Superior temporal gyrus (tissue), 1 donor: ENCODE results near the gene MED25.

Source experiments
- DNase-seq: peaks from one replicate; pipeline ENCODE4 v3.0.0-alpha.2; 2016; ENCODE audit errors: extremely low spot score

Gene MED25

DNA sequence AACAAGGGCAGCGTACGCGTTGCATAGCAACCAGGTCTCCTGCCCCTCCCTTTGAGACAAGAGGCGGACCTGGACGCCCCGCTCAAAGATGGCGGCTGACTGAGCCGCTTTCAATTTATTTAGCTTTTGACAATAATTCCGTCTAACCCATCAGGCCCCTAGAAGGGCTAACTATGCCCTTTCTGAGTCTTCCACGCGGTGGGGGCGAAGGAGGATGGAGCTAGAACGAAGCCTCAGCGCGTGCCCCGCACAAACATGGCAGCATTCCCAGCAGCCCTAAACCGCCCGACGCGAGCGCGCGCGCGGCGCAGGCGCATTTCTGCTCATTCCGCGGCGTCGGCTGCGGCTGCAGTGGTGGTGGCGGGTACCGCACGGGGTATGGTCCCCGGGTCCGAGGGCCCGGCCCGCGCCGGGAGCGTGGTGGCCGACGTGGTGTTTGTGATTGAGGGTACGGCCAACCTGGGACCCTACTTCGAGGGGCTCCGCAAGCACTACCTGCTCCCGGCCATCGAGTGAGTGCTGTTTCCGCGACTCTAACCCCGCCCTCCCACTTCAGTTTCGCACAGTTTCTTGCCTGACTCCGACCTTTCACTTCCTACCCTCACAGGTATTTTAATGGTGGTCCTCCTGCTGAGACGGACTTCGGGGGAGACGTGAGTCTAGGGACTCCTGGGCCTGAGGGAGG is at the start of gene MED25:
MED25 (plus strand) TSS at position 326 of the 685 bp plus-strand sequence; CDS start at position 379, 53 bp downstream.
- peak; percentile 92 for DNase-seq

DNA sequence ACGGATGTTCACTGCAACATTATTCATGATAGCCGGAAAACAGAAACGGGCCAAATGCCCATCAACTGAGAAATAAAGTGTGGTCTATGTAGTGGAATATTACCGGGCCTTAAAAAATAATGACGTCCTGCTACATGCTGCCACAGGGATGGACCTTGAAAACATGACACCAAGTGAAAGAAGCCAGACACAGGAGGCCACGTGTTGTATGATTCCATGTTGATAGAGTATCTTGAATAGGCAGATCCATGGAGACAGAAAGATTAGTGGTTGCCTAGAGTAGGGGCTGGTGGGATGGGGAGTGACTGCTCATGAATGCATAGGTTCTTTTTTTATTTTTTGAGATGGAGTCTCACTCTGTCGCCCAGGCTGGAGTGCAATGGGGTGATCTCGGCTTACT is 47.6 kb upstream of the MED25 start:
- DNase-seq, result no peak

DNA sequence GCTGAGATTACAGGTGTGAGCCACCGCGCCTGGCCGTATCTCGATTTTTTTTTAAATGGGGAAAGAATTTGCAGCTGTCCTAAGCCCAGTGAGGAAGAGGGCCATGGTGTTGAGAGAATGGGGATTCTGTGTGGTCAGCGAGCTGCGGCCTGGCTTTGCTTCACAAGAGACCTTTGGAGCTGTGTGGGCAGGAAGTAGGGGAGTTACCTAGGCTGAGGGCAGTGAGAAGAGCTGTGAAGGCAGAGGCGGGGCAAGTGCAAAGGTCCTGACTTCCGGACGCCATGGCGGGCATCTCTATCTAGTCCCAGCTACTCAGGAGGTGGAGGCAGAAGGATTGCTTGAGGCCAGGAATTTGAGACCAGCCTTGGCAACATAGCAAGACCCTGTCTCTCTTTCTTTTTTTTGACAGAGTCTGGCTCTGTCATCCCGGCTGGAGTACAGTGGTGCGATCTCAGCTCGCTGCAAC is 46.4 kb upstream of the MED25 start:
- DNase-seq, result no peak

- no peak for DNase-seq
Observed at GRCh38 chr19:49772850-49773432, 45.1 kb upstream of the MED25 start.

DNA sequence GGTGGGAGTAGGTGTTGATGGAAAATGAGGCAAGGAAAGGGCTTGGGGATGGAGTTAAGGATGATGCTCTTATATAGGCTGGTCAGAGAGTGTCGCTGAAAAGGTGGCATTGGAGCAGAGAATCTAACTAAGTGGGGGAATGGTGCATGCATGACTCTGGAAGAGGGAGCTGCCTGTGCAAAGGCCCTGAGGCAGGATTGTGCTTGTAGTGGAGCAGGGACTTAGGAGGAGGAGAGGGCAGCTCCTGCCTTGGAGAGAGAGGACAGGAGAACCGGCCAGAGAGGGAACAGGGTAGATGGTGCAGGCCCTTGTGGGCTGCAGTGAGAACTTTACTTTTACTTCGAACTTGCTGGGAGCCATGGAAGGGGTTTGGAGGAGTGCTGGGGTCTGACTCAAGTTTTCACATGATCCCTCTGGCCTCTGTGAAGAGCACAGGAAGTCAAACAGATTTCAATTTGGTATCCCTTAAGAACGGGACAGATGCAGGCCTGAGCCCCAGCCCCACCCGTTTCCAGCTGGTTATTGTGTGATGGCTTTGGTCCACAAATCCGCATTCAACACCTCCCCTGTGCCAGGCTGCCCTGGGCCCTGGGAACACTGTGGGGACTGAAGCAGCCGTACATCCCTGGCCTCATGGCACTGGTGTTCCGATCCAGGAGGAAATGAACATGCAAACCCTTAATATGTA is 44.3 kb upstream of the MED25 start:
- no peak for DNase-seq

DNA sequence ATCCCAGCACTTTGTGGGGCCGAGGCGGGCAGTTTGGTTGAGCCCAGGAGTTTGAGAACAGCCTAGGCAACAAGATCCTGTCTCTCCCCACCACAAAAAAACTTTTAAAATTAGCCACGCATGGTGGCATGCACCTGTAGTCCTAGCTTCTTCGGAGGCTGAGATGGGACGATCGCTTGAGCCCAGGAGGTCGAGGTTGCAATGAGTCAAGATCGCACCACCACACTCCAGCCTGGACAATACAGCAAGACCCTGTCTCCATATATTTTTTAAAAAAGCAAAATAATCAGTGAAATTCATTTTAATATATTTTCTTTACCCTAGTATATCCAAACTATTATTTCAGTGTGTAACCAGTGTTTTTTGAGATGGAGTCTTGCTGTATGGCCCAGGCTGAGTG is 43.1 kb upstream of the MED25 start:
- no peak for DNase-seq

DNA sequence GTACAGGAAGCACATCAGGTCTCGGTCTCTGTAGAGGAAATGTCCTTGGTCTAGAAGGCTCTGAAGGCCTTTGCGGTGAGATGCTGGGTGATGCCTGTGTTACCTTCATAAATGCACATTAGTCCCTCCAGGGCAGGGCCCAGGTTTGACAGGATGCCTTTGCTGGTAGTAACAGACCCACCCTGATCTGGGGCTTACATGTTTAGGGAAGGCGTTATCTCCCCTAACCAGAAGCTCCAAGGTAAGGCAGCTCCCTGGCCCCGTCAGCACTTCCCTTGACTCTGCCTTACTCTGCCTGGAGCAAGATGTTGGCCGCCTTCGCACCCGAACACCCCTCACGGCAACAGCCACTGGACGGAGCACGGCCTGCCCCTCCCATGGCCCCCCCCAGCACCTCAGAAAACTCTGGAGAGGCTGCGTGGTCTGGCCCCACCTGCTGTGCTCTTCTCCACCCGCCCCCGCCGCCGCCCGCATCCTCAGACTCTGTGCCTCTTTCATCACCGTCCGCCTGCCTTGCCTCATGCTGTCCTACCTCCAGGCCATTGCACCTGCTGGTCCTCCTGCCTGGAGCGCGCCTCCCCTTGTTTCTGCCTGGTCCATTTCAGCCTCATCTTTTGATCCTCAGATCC is 42.2 kb upstream of the MED25 start:
- DNase-seq, result no peak

DNA sequence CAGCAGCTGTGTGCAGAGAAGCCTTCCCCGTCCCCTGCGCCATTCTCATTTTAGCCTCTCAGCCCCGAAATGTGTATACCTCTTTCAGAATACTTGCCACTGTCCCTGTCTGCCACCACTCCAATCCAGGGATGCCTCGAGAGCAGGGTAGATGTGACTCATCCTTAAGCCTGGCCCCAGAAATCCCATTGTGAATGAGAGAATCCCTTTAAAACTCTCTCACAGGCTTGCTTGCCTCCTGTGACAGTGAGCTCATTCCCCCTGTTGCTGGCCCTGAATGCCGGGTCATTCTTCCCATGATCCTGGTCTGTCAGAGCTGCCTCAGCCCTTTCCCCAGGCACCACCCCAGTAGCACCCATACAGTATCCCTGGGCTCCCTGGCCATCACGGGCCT is 41.7 kb upstream of the MED25 start:
- DNase-seq, result no peak

DNA sequence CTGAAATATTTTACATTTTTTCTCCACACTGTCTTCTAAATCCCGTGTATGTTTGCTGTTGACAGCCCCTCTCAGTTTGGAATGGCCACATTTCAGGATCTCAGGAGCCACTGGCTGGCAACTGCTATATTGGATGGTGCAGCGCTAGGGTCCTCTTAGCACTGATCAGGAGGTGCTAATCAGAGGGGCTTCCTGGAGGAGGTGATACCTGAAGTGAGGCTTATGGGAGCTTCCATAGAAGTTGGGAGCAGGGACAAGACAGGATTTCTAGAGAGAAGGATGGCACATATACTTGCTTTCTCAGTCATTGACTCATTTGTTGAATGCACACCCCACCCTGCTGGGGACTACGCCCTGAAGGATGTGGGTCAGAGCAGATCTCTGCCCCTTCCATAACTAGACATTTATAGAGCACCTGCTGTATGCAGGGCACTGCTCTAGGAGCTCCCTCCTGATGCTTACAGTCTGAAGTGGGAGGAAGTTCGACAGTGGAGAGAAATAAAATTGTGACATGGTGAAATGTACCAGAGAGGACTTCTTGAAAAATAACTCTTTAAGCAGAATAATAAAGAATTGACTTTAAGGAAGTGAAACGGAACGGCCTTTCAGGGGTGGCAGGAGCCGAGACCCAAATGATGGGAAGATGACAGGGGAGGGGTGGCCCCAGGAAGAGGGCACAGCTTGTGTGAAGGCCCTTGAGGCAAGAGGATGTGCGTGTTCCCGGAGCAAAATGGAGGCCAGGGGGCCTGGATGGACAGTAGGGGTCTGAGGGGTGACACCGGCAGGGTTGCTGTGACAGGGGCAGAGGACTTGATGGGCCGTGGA is 38.1 kb upstream of the MED25 start:
- DNase-seq, result no peak

DNA sequence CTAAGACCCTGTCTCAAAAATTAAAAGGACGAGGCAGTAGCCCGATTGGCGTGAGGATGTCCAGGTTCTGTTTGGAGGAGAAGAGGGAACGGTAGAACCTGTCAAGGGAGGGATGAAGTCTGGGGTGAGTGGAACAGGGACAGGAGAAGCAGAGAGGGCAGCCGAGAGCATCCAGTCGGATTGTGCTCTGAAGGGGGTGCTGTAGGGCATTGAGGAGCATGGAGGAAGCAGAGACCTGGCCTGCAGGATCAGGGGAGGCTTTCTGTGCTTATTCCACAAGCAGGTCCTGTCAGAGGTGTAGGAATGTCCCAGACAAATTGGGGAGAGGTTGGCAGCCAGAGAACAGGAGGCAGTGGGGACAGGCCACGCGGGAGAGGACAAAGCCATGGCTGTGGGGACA is 37.2 kb upstream of the MED25 start:
- DNase-seq, result no peak

DNA sequence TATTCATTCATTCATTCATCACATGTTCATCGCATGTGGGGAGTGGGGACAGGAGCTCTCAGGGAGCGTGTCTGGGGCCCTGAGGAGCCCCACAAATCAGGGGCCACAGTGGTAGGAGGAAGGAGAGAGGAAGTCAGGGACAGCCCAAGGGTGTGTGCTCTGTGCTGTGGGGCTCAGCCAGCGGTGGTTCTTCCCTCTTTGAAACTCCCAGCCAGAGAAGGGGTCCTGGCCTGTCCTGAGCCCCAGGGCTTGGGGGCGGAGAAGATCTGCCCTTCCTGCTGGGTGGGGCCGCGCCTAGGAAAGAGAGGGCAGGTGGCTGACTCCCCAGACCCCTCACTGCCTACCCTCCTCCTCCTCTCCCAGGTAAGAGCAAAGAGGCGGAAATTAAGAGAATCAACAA is 36.7 kb upstream of the MED25 start:
- no peak for DNase-seq

GRCh38 chr19:49782515-49782914 is 35.6 kb upstream of the MED25 start:
- no peak for DNase-seq

DNA sequence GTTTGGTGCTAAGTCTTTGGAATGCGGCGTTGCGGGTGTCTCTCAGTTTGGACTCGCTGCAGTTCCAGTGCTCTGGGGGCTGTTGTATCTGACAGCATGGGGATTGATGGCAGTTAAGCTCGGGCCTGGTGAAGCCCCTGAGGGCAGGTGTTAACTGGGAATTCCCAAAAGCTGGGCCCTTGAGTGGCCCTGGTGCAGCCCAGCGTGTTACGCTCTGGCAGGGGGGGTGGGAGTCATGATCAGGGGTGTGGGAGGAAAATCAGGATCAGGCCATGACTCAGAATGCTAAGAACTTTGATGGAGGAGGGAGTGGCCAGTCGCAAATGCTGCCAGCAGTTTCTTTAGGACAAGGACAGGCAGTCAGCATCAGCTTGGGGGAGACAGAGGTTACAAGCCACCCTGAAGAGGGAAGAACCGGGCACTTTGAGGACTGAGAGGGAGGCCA is 31.7 kb upstream of the MED25 start:
- no peak for DNase-seq

DNA sequence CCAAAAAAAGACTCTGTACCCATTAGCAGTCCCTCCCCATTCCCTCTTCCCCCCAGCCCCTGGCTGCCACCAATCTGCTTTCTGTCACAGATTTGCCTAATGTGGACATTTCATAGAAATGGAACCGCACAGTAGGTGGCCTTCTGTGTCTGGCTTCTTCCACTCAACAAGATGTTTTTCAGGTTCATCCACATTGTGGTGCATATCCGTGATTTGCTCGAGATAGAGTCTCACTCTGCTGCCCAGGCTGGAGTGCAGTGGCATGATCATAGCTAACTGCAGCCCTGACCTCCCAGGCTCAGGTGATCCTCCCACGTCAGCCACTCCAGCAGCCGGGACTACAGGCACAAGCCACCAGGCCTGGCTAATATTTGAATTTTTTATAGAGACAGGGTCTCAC is 30.3 kb upstream of the MED25 start:
- no peak for DNase-seq

DNA sequence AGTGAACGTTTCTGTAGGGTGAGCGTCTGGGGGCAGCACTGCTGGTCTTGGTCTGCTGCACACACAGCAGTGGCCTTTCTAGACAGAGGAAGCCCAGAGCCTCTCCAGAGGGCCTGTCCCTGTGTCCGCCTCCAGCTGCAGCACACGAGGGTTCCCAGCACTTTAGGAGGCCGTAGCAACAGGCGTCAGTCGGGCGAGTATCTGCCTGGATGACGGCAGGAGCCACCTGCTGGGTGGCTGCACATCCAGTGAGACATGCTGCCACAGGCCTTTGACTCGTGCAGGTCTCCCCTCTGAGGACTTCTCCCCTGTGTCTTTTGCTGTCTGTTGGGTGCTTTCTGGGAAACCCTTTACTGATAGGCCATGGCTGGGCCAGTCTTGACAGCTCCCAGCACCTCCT is 29.2 kb upstream of the MED25 start:
- DNase-seq, result no peak

DNA sequence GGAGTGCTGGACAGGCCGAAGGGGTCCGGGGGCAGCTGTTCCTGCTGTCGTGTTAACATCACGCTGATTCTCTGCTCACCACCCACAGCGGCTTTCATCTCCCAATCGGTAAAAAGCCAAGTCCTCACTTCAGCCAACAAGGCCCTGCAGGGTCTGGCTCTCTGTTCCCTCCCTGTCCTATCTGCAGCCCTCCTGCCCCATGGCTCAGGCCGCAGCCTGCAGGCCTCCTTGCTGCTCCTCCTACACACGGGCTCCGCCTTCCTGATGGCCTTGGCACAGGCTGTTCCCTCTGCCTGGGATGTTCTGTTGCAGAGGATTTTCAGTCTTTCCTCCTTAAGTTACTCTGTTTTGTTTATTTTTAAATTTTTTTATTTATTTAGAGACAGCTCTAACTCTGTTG is 27.2 kb upstream of the MED25 start:
- DNase-seq, result no peak

- no peak for DNase-seq
Observed at GRCh38 chr19:49791776-49792445, 26.2 kb upstream of the MED25 start.

DNA sequence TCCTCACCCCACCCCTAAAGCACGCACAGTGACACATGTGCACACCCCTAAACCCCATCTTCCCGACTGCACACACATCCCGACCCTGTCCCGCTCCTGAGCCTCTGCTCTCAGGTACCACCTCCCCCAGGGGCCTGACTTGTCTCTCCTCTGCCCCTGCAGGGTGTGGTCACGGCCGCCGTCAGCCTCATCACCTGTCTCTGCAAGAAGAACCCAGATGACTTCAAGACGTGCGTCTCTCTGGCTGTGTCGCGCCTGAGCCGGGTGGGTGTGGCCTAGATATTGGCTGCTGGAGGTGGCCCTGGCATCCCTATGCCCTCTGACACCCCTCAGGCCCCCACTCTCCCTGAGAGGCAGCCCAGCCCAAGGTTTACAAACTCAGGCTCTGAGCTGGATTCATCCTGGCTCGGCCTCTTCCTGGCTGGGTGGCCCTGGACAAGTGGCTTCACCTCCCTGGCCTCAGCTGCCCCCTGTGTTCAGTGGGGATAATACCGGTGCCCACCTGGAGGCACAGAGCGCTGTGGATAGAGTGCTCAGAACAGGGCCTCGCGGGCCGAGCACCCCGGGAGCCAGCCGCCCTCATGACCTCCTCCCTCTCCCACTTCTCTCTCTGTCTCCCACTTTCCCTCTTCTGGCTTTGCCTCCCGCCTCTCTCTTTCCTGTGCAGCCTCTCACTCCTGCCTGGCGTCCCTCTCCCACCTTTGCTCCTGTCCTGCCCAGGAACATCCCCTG is 25.1 kb upstream of the MED25 start:
- no peak for DNase-seq

- no peak for DNase-seq
Observed at GRCh38 chr19:49793561-49793840, 24.6 kb upstream of the MED25 start.

- DNase-seq, result no peak
Observed at GRCh38 chr19:49795615-49796014, 22.5 kb upstream of the MED25 start.

- no peak for DNase-seq
Observed at GRCh38 chr19:49798574-49798973, 19.5 kb upstream of the MED25 start.
